MV-4-11 (cell line): ENCODE measurements around the gene FIBCD1.

Source experiments
- DNase-seq: peaks from one replicate; lab custom pipeline; 2025; lab: John Stamatoyannopoulos, UW

FIBCD1 gene

DNA sequence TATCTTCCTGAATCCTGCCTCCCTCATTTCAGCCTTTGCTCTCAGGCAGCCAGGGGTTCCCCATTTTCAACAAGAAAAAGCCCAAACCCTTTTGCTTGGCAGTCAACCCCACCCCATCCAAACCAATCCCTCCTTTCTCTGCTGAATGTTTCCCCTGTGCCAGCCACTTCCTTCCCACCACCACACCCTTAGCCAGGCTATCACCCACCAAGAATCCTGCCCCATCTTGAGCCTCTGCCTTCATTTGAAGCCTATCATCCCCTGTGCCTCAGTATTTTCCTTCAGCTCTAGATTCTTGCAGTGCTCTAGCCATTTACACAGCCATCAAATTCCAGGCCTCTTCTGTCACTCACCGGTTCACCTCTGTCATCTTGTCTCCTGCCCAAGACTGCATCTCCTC lies 15.3 kb upstream of the FIBCD1 start:
- no peak for DNase-seq

DNA sequence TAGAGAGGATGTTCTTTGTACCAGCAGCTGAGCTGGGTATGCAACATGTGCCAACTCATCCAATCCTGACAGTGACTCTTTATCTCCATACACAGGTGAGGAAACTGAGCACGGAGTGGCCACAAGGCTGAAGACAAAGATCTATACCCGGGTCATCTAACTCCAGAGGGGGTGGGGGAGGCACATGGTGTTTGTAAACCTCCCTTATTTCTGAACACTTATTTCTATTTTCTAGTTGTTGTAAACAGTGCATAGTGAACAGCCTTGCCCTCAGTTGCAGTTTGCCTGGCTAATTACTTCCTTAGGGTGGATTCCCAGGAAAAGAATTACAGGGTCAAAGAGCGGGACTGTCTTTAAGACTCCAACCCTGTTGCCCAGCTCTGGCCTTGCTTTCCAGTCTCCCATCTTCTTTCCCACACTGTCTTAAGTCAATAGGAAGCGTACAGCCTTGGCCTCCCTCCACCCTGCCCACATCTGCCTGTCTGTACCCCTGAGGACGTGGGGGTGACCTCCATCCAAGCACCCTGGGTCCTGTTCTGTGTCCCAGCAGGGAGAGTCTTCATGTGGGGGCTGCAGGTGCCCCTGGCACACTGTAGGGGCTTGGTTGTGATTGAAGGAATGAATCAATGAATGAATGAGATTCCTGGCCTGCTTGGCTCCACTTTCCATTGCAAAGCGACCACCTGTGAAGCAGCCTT lies 13.2 kb upstream of the FIBCD1 start:
- DNase-seq: no peak

DNA sequence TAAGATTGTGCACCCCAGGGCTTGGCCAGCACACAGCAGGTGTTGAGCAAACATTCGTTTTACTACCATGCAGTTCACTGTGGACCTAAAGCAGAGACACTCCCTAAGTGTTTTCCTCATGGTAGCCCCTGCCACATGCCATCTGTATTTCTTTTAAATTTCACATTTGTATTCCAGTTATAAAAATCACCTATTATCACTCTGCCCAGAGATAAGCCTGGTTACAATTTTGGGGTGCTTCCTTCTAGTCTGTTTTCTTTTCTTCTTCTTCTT lies 10.9 kb upstream of the FIBCD1 start:
- DNase-seq: no peak

DNA sequence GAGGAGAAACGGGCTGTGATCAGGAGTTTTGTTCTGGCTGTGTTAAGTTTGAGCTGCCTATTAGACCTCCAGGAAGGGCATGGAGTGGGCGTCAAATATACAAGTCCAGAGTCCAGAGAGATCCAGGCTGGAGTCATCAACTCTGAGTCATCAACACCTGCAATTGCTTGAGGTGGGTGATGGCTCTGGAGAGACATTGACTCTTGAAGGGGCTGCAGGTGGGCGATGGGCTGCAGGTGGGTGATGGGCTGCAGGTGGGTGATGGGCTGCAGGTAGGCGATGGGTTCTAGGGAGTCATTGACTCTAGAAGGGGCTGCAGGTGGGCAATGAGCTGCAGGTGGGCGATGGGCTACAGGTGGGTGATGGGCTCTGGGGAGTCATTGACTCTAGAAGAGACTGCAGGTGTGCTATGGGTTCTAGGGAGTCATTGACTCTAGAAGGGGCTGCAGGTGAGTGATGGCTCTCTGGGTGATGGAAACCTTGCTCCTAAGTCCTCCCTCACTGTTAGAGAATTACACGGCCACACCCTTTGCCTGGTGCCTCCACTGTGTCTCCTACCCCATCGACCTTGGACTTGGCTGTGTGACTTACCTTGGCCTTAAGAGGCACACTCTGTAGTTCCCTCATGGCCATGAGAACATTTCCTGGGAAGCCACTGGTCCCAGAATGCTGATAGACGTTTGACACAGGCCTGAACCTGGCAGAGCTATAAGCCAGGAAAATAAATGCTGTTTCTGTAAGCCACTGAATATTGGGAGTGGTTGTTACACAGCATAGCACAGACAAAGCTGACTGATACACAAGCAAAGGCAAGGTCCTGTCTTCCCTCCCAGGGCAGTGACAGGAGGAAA lies 10.4 kb upstream of the FIBCD1 start:
- no peak for DNase-seq

DNA sequence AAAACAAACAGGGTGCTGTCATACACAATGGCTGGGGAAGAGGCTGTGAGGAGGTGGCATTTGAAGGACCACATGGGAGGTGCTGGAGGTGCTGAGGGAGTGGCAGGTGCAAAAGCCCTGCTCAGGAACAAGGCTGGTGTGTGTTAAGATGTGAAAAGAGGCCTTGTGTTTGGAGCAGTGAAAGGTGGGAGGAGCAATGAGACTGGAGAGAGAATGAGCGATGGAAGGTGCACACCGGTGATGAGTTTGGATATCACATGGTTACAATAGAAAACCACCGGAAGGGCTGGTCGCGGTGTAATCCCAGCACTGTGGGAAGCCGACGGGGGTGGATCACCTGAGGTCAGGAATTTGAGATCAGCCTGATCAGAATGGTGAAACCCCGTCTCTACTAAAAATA lies 9.2 kb upstream of the FIBCD1 start:
- DNase-seq: no peak

DNA sequence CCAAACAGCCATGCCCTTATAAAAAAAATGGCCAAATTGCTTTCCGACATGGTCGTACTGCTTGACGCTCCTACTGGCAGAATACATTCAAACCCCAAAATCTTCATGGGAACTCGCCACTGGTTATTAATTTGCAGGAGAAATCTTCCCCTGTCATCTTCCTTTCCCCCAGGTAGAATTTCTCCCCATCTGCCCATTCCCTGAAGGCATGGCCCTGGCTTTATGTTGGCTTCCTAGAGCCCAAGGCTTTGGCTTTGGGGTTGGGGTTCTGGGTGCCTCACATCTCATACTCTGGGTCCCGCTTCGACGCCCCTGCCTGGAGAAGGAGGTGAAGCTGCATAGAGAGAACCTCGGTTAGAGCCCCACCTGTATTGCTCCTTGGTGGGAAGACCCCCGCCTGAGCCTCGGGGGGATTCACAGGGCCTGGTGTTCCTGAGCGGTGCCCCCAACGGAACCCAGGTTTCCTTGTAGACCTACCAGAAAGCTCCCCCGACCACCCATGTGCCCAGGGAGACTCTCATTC lies 8.6 kb upstream of the FIBCD1 start:
- DNase-seq: no peak

DNA sequence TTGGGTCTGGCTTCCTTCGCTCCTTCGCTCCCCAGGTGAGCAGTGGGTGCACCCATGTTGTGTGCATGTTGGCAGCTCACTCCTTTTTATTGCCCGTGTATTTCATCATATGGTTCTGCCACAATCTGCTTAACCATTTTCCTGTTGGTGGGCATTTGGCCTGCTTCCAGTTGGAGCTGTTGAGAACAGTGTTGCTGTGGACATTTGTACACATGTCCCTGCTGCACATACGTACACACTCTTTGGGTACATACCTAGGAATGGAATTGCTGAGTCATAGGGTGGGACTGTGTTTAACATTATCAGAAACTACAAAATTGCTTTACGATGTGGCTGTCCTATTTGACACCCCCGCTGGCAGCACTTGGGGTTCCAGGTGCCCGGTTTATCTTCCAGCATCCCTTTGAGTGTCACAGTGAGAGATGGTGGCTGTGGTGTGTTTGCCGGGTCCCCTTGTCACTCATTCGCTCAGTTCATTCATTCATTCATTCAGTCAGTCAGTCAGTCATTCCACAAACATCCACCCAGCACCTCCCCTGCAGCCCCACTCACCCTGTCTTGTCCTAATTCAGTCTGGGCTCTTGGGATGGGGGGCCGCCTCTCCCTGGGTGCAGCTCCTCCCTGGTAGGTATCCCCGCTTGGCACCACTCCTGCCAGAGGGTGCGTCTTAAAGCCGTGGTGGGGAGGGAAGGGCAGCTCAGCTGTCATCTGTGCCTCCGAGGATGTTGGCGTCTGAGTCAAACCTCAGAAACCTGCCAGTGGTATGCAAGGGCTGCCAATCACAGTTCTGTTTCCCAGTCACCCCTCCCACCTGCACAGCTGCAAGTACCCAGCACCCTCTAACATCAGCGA lies 7.9 kb upstream of the FIBCD1 start:
- DNase-seq: no peak

DNA sequence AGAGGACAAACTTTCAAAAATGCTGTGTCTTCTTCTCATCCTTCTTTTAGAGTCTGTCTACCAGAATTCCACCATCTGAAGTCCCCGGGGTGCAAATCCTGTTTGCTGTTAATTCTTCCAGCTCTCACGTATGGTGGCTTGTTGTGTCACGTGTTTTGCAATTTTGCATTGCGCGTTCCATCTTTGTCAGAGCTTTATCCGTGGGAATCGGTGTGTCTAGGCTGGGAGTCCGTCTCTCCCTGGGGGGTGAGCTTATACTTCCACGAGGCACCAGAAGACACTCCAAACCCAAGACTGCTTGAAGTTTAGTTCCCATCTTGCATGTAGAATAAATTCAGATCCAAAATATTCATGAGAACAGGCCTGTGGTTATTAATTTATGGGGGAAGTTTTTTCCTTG lies 6.1 kb upstream of the FIBCD1 start:
- no peak for DNase-seq

DNA sequence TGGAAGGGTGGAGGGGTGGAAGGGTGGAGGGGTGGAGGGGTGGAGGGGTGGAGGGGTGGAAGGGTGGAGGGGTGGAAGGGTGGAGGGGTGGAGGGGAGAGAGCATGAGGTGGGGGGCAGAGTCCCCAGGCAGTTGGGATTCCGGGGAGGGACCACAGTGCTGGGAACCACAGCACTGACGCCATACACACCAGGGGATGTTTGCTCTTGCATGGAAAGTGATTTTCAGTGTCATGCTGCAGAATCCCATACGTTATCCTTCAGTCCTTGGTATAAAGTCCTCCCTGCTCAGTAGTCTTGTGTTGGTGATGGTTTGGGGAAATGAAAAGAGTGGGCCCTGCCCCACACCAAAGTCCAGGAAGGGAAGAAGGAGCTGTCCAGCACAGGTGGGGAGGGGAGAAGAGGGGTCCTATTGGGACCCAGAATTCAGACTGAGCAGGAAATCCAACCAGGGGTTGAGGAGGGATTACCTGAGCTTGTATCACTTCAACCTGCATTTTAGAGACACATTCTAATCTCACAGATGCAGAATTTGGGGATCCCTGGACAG lies 5.5 kb upstream of the FIBCD1 start:
- DNase-seq: no peak

DNA sequence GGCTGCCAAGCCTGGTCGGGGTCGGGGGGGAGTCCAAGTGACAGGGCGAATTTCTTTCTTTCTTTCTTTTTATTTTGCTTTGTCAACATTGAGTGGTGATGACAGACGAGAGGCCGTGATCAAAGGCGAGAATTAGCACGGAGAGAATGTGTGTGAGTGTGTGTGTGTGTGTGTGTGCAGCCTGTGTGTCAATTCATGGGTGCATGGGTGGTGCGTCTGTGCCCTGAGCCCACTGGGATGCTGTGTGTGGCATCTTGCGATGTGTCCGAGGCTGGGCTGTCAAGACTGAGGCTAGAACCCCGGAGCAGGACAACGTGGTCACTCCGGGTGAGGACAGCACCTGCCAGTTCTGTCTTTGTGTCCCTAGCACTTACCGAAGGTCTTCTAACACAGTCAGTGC lies 4.7 kb upstream of the FIBCD1 start:
- DNase-seq: no peak

DNA sequence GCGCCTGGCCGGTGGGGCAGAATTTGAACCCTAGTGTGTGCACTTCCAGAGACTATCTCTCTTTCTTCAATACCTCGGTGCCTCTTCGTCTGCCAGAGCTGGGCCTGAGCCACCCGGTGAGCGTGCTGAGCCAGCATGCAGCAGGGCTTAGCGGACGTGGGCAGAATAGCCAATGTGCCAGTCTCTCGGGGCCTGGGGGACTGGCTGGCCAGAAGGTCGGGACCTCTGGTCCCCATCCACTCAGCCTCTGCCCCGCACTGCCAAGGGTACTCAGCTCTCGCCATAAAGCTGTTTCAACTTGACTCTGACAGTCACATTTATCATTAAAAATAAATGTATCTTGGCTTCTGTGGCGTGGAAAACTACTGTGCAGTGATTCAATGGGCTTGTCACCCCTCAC lies 4.2 kb upstream of the FIBCD1 start:
- DNase-seq: no peak

DNA sequence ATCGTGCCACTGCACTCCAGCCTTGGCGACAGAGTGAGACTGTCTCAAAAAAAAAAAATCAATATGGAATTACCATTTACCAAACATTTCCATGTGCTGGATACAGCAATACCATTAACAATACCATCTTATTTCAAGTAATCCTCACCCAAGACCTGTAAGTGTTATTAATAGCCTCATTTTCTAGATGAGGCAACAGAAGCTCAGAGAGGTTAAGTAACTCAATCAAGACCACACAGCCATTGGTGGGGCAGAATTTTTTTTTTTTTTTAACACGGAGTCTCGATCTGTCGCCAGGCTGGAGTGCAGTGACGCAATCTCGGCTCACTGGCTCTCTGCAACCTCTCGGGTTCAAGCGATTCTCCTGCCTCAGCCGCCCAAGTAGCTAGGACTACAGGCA lies 3.6 kb upstream of the FIBCD1 start:
- DNase-seq: peak; percentile 33

DNA sequence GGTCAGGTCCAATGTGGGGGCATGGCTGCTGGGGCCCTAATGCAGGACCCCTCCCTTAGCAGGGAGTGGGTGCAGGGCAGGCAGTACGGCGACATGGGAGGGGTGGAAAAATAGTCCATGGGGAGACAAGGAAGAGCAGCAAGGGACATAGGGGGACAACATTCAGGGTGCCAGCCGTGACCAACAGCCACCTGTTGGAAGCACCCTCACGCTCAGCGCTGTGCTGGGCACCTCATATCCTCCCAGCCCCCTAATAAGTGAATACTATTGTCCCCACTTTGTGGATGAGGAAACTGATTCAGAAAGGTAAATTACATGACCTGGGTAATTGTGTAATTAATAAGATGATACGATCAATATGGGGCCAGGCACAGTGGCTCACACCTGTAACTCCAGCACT lies 3.0 kb upstream of the FIBCD1 start:
- no peak for DNase-seq

DNA sequence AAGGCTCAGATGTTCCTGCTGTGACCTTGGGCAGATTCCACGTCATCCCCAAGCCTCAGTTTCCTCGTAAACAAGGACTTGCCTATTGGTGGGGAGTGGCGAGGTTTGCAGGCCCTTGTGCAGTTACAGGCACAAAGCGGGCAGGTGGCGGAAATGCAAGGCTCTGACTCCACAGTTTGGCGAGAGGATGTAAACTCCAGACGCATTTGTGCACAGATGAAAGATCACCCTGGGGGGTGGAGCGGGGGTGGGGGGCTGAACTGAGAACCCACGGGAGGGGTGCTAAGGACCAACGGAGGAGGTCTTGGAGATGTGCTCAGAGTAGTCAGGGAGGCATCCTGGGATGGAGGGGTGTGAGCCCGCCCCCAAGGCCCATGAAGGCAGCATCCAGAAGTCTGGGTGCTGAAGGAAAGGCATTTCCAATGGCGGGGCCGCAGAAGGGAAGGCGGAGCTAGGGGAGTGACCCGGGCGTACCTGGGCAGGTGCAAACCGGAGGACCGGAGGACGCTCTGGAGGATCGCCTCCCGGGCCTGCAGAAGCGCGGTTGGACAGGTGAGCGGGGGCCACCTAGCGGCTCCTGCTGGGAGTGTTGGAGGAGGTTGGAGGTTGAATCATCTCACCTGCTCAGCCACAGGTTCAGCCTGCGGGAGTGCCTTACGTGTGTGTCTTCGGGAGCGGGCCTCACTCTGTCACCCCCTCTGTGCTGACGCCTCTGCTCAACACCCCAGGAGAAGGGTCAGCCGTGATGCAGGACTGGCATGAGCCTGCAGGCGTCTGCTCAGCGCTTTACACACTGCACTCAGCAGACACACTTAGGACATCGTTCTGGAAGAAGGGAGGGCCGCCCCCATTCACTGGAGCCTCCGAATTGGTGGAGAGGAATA lies 1.9 kb upstream of the FIBCD1 start:
- DNase-seq: no peak

DNA sequence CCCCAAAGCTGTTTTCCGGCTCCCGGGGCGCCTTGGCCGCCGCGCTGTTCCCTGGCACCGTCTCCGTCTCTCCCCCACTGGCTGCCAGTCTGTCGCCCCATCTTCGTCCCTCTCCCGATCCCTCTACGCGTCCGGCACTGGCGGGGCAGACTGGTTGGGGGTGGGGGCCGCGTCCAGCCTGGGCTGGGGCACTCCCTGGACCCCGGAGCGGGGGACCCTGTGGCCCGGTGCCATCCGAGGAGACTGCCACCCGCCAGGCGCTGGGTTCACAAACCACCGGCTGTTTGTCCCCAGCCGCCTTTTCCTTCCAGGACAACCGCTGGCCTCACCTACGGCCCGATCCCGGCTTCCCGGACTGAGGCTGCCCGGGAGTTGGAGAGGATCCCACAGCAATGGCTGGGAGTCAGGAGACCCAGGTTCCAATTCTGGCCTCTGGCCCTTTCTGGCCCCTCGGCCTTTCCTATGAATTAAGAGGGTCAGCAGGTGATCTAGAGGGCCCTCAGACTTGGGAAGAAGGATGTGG lies 1.0 kb upstream of the FIBCD1 start:
- DNase-seq: no peak

DNA sequence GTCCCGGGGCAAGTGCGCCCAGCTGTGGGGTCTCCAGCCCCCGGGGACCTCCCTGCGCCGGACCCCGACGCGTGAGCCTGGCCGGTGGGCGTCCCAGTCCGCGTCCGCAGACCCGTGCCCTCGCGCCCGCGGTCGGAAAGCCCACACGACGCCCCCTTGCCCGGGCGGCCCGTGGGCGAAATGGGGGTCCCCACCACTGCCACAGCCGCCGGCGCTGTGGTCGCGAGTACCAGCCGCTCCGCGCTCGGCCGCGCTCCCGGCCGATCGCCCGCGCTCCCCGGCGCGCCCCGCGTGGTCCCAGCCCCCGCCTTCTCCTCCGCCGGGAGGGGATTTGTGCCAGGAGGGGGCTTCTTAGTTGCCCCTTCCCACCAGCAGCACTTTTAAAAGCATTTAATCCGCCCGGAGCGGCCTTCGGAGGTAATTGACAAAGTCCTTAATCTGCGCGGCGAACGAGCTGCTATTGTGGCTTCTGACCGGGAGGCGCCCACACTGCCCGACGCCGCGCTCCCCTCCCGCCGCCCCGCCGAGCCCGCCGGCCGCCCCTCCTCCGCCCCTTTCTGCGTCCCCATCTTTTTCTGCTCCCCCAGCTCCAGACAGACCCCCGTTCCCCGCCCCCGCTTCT lies 469 bp upstream of the FIBCD1 start:
- DNase-seq: no peak

DNA sequence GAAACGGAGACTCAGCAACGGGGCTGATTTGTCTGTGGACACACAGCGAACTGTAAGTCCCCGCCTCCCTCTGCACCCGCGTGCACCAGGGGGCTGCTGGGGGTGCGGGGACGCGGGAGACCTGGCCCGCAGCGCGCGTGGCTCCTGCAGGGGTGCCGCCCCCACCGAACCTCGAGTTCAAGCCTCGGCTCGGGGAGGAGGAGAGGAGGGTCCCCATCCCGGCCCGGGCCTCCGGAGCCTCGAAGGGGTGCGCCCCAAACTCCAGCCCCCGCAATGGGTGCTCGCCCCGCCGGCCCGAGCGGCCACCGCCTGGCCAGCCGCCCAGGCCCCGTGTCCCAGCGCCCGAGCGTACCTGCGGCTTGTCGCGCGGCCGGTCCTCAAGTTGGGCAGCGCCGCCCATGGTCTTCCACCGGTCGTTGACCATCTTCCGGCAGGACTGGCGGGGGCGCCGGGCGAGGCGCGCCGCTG lies 829 bp downstream of the FIBCD1 start:
- no peak for DNase-seq

DNA sequence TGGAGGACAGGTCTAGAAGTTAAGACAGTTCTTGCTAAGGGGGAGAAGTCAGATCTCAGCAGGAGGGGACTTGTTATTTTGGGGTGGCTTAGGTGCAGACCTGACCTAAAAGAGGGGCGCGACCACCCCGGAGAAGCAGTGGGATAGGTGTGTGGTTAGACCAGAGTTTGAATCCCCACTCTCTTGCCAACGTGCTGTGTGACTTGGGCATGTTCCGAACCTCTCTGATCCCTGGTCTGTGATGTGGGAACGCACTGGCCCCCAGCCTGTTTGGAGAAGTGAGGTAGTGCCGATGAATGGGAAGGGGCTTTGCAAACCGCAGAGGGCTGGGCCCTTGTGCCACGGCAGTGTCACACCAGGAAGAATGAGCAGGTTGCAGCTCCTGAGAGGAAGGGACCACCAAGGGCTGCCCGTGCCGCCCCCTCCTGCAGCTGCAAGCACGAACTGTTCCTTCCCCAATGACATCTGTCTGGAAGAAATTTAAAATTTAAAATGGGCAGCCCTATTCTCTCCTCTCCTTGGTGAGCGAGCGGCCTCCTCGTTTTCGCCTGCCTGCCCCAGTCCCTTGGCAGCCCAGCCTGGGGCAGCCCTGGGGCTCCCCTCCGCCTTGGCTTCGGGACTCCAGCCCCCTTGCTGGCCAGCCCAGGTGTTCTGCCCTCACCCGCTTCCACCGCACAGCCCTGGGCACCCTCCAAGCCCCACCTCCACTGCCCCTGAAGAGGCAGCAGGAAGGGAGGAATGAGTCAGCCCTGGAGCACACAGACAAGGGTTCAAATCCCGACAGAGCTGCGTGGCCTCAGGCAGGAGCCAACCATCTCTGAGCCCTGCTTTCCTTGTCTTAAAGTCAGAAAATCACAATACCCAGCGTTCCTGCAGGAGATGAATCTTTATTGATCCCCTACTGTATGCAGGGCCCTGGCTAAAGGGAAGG lies 1.6 kb downstream of the FIBCD1 start:
- no peak for DNase-seq
